ENCODE measurements around the gene CAMTA1.

Gene CAMTA1

GRCh38 chr1:7460807-7461206 is 675.6 kb downstream of the CAMTA1 start:
- H3K27me3 ChIP-seq: no peaks in the 10 kb centered on the region
- H3K27ac ChIP-seq: no peak overlapping the region
- H3K36me3 ChIP-seq: no peaks in the 10 kb centered on the region
- no peak overlapping the region for H3K9ac ChIP-seq
- peaks cover 17% of the 10 kb centered on the region for H3K4me1 ChIP-seq
- no peak overlapping the region for H3K4me3 ChIP-seq
- no peaks in the 10 kb centered on the region for H4K20me1 ChIP-seq
- no peak overlapping the region for H3K4me2 ChIP-seq
- no peak for TF ChIP-seq Cebpa-rat (IDR thresholded peaks at IDR 0.05)
- H3K9me3 ChIP-seq: no peaks in the 10 kb centered on the region

- no peak for TF ChIP-seq Cebpa-rat (IDR thresholded peaks at IDR 0.05)
- peaks cover 14% of the 10 kb centered on the region for H3K4me1 ChIP-seq
- no peak overlapping the region for H3K4me3 ChIP-seq
- peak overlapping the region; percentile 42 for H3K4me2 ChIP-seq
- H4K20me1 ChIP-seq: no peaks in the 10 kb centered on the region
- H3K27me3 ChIP-seq: no peaks in the 10 kb centered on the region
- H3K9ac ChIP-seq: no peak overlapping the region
- H3K9me3 ChIP-seq: no peaks in the 10 kb centered on the region
- H3K36me3 ChIP-seq: no peaks in the 10 kb centered on the region
- H3K27ac ChIP-seq: peak overlapping the region; percentile 22; the same call in 1 of the 2 replicates
Measured at GRCh38 chr1:7462617-7463016, 677.4 kb downstream of the CAMTA1 start.

GRCh38 chr1:7463526-7463925 is 678.3 kb downstream of the CAMTA1 start:
- Histone ChIP-seq H3K27ac (no peak overlapping the region), H4K20me1 (no peaks in the 10 kb centered on the region), H3K4me3 (no peak overlapping the region)

DNA sequence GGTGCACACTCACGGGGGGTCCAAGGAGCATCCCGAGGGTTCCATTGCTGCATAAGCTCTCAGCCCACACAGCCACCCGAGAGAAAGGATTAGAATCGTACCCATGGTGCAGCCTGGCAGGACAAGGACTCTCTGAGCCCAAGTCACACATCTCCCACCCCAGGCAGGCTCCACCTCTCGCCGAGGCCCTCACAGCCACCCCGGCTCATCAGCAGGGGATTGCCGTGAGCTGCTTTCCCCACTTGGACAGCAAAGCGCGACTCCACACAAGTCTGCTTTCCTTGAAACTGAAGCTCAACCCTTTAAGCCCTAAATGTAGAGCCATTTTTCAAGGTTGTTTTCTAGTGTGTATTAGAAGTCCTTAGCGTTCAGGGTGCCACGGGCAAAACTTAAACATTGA is 679.5 kb downstream of the CAMTA1 start:
- Histone ChIP-seq H3K27me3 (no peaks in the 10 kb centered on the region), H4K20me1 (no peaks in the 10 kb centered on the region), H3K36me3 (no peaks in the 10 kb centered on the region), H3K9me3 (no peaks in the 10 kb centered on the region), H3K4me1 (peaks cover 7% of the 10 kb centered on the region), H3K9ac (no peak overlapping the region), H3K4me3 (no peak overlapping the region), H3K27ac (no peak overlapping the region), H3K4me2 (no peak overlapping the region)
- TF ChIP-seq Cebpa-rat (IDR thresholded peaks at IDR 0.05): no peak

More at GRCh38 chr1:7463526-7463925, 678.3 kb downstream of the CAMTA1 start:
- Histone ChIP-seq H3K4me2 (no peak overlapping the region), H3K36me3 (no peaks in the 10 kb centered on the region), H3K27me3 (no peaks in the 10 kb centered on the region), H3K4me1 (peaks cover 7% of the 10 kb centered on the region), H3K9ac (no peak overlapping the region), H3K9me3 (no peaks in the 10 kb centered on the region)
- no peak for TF ChIP-seq Cebpa-rat (IDR thresholded peaks at IDR 0.05)

GRCh38 chr1:7467476-7468175 is 682.4 kb downstream of the CAMTA1 start:
- Histone ChIP-seq H3K4me3 (no peak overlapping the region), H3K27ac (no peak overlapping the region), H3K9ac (no peak overlapping the region), H3K36me3 (no peaks in the 10 kb centered on the region), H4K20me1 (no peaks in the 10 kb centered on the region), H3K9me3 (no peaks in the 10 kb centered on the region), H3K27me3 (no peaks in the 10 kb centered on the region), H3K4me1 (peaks cover 6% of the 10 kb centered on the region), H3K4me2 (no peak overlapping the region)
- TF ChIP-seq Cebpa-rat (IDR thresholded peaks at IDR 0.05): no peak

DNA sequence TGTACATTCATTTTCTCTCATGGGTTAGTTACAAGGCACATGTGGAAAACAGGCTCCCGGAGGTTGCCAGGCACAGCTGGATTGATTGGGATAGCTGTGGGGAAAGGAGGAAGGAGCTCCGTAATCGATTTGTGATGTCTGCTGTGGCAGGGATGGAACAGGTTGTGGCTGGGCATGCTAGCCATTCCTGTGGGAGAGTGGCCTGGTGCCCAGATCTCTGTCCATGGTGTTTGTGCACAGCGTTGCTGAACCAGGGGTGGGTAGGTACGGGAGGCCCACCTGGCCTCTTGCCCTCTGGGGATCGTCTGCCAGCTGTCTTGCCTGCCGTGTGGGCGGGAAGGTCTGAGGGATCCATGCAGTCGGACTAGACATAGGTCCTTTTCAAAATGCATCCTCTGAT is 683.0 kb downstream of the CAMTA1 start:
- Histone ChIP-seq H4K20me1 (no peaks in the 10 kb centered on the region), H3K27me3 (no peaks in the 10 kb centered on the region), H3K4me2 (no peak overlapping the region), H3K9me3 (no peaks in the 10 kb centered on the region), H3K9ac (no peak overlapping the region), H3K27ac (no peak overlapping the region), H3K36me3 (no peaks in the 10 kb centered on the region), H3K4me3 (no peak overlapping the region), H3K4me1 (peaks cover 7% of the 10 kb centered on the region)
- TF ChIP-seq Cebpa-rat (IDR thresholded peaks at IDR 0.05): no peak

GRCh38 chr1:7469255-7469938 is 684.1 kb downstream of the CAMTA1 start:
- peaks cover 10% of the 10 kb centered on the region for H3K4me1 ChIP-seq
- TF ChIP-seq Cebpa-rat (IDR thresholded peaks at IDR 0.05): no peak
- no peak overlapping the region for H3K4me2 ChIP-seq
- H3K4me3 ChIP-seq: no peak overlapping the region
- no peak overlapping the region for H3K27ac ChIP-seq
- no peak overlapping the region for H3K9ac ChIP-seq
- no peaks in the 10 kb centered on the region for H4K20me1 ChIP-seq
- no peaks in the 10 kb centered on the region for H3K36me3 ChIP-seq
- no peaks in the 10 kb centered on the region for H3K27me3 ChIP-seq
- H3K9me3 ChIP-seq: no peaks in the 10 kb centered on the region

DNA sequence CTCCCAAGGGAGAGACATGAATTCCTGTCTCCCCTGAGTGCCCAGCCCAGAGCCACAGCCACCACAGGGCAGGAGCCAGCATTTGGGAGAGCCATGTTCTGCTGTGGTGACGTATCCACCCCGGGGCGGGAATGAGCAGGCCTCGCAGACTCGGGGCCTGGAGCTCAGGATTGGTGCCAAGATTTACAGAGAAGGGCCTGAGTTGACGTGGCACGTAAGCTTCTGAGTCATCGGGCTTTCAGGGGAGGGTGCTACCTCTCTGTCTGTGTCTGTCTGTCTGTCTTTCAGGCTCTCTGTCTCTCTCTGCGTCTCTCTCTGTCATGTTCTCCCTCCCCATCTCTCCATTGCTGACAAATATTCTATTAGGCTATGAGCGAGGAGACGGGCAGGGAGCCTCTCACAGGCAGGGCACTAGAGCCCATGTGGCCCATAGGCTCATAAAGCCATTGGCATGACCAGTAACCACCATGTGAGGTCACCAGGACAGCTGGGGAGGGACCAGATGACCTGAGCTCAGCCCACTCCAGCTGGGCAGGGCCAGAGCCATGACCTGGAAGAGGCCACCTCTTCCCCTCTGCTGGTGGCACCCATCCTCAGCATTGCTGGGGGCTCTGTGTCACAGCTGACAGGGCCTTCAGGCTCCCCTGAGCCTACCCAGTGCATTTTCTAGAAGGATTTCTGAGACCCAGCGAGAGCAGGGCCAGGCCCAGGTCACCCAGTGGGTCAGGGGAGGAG is 685.8 kb downstream of the CAMTA1 start:
- no peak overlapping the region for H3K9ac ChIP-seq
- H3K4me2 ChIP-seq: no peak overlapping the region

GRCh38 chr1:7471836-7472235 is 686.6 kb downstream of the CAMTA1 start:
- H3K4me1 ChIP-seq: peaks cover 15% of the 10 kb centered on the region
- H3K9me3 ChIP-seq: no peaks in the 10 kb centered on the region
- no peak overlapping the region for H3K27ac ChIP-seq
- TF ChIP-seq Cebpa-rat (IDR thresholded peaks at IDR 0.05): no peak
- no peaks in the 10 kb centered on the region for H3K27me3 ChIP-seq
- no peak overlapping the region for H3K4me3 ChIP-seq
- no peak overlapping the region for H3K4me2 ChIP-seq
- H3K36me3 ChIP-seq: no peaks in the 10 kb centered on the region
- H4K20me1 ChIP-seq: no peaks in the 10 kb centered on the region
- no peak overlapping the region for H3K9ac ChIP-seq

More for the DNA sequence above, 685.8 kb downstream of the CAMTA1 start:
- H3K4me1 ChIP-seq: peaks cover 15% of the 10 kb centered on the region
- no peak overlapping the region for H3K27ac ChIP-seq
- H3K9me3 ChIP-seq: no peaks in the 10 kb centered on the region
- TF ChIP-seq Cebpa-rat (IDR thresholded peaks at IDR 0.05): no peak
- H3K4me3 ChIP-seq: no peak overlapping the region
- H4K20me1 ChIP-seq: no peaks in the 10 kb centered on the region
- H3K36me3 ChIP-seq: no peaks in the 10 kb centered on the region
- no peaks in the 10 kb centered on the region for H3K27me3 ChIP-seq
